Raji (cell line): ENCODE data around the gene ADGB.

Source experiments
- POLR2A ChIP-seq: IDR thresholded peaks from 2 replicates; pipeline ENCODE4 v1.6.1; 2011; ENCODE audit warnings: low read depth, low read length, control low read depth; ENCODE audit not compliant: insufficient read depth

Gene ADGB

DNA sequence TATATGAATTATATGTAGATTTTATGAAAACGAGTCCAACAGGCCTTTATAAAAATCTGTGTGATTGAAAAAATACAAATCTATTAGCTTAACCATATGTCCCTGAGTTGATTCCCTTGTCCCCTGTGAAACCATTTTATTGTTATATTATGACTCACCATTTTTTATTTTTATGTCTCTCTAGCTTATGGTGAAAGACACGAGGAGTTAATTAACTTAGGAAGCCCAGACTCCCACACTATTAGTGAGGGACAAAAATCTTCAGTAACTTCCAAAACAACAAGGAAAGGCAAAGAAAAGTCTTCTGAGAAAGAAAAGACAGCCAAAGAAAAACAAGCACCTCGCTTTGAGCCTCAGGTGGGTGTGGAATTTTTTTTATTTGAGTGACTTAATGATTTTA lies 183.1 kb downstream of the ADGB start:
- TF ChIP-seq POLR2A, result no peak

DNA sequence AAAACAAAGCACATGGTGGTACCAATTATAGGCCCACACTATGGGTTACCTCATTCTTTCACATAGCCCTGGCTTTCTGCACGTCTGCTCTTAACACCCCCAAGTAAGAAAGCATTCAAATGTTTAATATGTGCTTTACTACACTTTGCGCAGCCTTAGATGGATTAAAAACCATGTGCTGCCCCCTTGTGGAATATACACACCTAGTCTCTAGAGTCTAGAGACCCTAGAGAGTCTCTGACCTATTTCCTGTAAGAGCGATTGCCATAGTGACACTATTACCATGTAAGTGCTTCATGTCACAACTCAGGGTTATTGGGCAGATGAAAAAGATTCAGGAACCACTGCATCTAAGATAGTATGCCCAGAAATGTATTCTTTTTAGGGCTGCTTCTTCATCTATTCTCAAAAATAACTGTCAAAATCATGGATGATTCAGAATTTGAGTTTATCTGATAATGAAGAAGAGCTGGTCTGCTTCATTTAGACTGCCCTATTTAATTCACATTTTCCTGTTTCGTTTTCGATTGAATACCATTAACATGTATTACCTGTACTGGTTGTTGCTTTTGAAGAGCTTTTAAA lies 186.3 kb downstream of the ADGB start:
- no peak for TF ChIP-seq POLR2A

DNA sequence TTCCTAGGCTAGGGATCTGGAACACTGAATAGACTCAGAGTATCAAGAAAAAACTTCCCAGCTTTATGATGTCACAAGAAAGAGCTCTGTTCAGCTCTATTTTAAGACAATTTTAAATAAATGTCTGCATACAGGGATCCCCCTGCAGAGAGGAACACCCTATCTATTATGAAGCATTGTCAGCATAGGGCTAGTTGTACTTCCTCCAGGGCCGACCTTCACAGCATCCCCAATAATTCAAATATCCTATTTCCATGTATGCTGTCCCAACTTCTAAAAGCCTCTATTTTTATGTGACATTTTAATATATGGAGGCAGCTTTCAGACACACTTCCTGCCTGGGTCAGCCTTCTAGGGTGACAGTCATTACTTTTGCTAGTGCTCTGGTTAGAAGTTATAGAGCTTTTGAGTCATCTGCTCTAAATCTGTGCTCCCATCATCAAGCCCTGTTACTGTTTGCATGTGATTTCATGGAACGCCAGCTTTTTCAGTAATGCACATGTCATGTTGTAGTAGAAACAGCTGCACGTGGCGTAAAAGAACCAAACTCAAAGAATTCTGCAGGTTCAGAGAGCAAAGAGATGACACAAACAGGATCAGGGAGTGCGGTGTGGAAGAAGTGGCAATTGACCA lies 189.2 kb downstream of the ADGB start:
- no peak for TF ChIP-seq POLR2A

DNA sequence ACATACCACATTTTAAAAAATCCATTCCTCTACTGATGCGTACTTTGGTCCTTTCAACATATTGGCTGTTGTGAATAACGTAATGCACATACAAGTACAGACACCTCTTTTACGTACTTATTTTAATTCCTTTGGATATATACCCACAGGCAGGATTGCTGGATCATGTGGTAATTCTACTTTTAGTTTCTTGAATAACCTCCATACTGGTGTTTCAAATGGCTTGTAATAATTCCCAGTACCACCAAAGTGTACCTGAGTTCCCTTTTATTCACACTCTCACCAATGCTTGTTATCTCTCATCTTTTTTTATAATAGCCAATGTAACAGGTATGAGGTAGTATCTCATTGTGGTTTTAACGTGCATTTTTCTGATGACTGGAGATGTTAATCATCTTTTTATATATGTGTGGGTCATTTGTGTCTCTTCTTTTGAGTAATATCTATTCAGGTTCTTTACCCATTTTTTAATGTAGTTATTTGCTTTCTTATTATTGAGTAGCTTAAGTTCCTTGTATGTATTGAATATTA lies 191.9 kb downstream of the ADGB start:
- no peak for TF ChIP-seq POLR2A

DNA sequence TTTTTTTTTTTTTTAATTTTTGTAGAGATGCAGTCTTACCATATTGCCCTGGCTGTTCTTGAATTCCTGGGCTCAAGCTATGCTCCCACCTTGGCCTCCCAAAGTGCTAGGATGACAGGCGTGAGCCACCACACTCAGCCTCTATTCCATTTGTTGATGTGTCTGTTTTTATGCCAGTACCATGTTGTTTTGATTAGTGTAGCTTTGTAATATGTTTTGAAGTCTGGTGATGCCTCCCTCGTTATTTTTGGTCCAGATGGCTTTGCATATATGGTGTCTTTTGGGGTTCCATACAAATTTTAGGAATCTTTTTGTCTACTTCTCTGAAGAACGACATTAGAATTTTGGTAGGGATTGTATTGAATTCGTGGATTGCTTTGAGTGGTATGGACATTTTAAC lies 193.2 kb downstream of the ADGB start:
- TF ChIP-seq POLR2A, result no peak

DNA sequence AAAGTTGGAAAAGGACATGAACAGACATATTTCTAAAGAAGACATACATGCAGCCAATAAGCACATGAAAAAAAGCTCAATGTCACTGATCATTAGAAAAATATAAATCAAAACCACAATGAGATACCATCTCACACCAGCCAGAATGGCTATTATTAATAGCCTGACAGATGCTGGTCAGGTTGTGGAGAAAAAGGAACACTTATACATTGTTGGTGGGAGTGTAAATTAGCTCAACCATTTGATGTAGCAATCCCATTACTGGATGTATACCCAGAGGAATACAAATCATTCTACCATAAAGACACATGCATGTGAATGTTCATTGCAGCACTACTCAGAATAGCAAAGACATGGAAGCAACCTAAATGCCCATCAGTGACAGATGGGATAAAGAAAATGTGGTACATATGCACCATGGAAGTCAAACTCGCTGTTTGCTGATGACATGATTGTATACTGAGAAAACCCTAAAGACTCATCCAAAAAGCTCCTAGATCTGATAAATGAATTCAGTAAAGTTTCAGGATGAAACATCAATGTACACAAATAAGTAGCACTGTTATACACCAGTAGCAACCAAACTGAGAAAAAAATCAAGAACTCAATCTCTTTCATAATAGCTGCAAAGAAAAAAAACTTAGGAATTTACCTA lies 196.8 kb downstream of the ADGB start:
- no peak for TF ChIP-seq POLR2A

DNA sequence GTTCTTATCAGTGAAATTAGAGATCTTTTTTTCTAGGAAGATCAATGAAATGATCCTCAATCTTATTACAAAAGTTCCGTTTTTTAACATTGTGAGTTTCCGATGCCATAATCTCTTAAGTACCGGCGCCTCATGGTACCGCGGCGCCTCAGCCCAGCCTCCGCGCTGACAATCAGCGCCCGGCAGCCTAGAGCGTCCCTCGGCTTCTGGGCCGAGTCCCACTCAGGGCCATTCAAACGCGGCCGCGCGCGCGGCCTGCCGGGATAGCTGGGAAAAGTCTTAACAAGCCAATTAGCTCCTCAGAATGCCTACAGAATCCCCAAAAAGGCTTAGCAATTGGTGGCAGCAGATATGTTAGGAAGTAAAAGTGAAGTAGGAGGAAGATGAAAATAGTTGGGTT lies 204.8 kb downstream of the ADGB start:
- no peak for TF ChIP-seq POLR2A

DNA sequence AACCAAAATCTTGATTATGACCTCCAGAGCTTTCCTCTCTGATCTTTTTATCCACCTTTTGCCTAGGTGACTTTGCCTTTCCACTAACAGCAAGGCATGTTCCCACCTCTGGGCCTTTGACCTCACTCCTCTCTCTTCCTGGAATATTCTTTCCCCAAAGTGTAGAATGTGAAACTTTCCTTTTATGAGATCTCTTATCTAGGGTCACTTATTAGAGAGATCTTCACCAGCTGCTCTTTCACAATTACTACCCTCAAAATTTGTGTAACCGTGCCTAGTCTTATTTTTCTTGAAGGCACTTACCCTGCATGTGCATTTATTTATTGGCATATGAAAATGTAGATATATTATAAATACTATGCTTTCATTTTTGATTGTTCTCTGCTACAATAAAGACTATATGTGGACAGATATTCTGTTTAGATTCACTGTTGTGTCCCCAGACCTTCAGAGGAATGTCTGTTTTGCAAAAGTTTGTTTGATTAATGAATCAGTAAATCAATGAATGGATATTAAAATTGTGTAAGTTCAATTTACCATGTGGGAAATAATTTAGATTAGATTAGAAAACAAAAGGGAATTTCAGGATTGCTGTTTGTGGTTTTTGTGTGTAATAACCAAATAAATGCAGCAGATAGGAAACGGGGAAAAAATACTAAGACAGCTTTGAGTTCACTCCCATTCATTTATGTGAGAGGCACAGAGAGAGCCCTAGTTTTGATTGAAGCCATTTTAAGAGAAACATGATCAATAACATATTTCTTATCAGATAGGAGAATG lies 207.0 kb downstream of the ADGB start:
- TF ChIP-seq POLR2A, result no peak

DNA sequence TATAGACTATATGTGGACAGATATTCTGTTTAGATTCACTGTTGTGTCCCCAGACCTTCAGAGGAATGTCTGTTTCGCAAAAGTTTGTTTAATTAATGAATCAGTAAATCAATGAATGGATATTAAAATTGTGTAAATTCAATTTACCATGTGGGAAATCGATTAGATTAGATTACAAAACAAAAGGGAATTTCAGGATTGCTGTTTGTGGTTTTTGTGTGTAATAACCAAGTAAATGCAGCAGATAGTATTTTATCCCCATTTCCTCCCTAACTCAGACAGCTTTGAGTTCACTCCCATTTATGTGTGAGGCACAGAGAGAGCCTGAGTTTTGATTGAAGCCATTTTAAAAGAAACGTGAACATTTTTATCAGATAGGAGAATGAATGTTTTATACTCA lies 214.8 kb downstream of the ADGB start:
- TF ChIP-seq POLR2A, result no peak

DNA sequence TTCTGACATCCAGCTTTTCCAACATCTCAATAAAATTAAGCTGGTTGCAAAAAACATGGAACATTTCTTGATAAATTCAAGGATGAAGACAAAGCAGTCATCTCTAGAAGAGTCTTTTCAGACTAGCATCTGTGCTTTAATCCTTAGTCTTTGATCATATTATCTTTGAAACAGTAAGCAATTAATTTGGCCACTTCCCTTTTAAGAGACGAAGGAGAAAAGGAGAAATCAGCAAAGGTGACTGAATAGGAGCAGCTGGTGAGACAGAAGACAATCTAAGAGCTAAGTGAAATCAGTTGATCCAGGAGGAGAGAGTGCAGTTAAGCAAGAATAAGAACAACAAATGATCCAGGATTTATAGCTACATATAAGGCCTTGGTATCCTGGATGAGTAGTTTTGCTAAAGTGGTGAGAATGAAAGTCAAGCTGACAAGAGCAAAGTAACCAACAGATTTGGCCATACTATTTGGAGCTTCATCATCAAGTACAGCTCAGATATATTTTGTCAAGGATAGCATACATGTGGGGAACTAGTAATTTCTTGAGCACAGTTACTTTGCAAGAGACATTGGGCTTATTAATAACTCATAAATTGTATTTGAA lies 215.5 kb downstream of the ADGB start:
- TF ChIP-seq POLR2A, result no peak

DNA sequence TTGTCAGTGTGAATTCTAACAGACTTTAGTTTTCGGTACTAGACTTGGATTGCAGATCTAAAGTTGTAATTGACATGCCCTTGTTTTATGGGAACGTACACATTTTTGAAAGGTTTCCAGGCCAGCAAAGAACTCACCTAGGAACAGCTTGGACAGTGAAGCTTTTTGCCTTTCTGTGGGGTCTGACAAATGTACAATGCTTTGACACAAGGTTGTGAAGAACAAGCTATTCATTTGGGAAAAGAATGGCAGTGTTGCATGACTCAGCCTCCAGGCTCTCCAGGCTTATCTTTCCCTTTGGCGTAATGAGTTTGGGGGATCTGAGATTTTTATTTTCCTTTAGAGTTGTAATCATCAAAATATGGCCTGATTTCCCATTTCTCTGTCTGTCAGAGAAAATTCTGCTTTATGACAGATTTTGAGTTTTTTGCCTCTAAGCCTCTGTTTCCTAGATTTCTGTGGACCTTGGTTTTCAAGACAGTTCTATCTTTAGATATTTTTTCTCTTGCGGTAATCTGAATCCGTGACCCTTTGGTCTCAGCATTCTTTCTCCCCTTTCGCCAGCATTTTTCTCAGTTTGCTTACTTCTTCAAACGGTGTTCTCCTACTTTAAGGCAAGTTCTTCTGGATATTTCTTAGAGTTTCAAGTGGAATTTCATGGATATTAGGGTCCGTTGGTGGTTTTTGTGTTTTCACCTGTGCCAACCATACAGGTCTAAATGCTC lies 221.0 kb downstream of the ADGB start:
- no peak for TF ChIP-seq POLR2A

DNA sequence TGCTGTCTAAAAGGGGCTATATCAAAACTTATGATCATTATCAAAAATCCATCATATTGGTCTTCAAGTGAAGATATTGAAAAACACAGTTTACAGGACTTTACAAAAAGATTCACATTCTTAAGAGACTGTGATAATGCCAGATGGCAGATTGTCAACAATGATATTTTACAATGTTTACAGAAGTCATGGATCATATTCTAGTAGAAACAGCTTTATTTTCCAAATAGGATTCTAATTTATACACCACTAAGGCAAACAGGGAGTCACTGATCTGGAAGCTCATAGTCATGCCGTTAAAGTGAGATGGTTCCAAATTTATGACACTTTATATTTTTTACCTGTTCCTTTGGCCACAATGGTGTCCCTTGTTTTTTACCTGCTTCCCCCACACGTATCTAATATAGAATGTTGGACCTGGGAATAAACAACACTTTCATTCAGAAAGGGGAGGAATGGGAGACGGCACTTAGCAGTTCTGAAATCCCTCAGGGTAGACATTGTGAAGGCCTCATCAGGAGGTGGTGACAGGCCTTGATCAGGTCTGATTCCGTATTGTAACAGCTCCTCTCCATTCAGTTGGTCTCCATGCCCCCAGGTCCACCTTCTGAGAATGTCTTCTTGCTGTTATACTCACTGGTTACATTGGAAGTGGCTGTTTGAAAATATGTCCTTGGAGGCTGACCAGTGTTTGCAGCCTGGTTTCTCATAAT lies 228.6 kb downstream of the ADGB start:
- TF ChIP-seq POLR2A, result no peak

DNA sequence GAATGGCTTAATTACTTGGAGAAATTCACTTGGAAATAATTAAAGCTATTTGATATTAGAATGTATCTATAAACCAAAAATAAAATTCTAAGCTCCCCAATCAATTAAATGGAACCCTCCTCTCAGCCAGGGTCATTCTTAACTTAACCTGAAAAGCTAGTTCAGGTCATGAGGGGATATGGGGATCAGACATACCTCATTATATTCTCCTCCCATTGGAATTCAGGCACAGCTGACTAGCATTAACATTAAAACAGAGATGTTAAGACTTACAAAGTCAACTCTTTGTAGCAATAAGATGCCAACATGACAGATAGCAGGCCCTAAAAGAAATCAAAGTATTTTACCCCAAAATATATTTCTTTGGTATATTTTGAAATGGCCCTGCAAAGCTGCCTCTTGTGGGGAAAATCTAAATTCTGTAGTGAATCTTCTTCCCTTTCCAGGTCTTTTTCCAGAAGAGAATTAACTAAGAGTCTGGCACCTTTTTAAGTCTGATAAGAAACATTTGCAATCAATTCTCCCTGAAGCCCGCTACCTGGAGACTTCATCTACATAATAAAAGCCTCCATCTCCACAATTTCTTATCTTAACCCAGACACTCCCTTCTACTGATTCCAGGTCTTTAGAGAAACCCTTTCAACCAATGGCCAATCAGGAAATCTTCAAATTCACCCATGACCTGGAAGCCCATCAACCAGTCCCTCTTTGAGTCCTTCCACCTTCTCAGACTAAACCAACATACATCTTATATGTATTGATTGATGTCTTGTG lies 231.2 kb downstream of the ADGB start:
- no peak for TF ChIP-seq POLR2A
